ENCODE data around the gene PRELID2. TPM values are rescaled to one million over a fixed set of nuclear protein-coding genes. Genes with fewer than 3 reads are reported as not detected.

The PRELID2 gene
- total RNA-seq, 4 donors from 2014 or later = 23.9 to 143 (median 106) TPM

GRCh38 chr5:145775893-145776444, 59.2 kb downstream of the PRELID2 start:
- in situ Hi-C loops (cut with MboI; ENCODE audit: low pct_ligation_motif_present in 1 of 4, low pct_unique_long_range_greater_than_20kb in 1 of 4, low sequenced_read_pairs in 3 of 4) (no loop called here), intact Hi-C loops (cut with DNase I; ENCODE audit: low total_unique reads) (no loop called here)
- WGBS, 2 donors (ENCODE audit: low coverage in 1 of 2) = 65 to 71% methylated on average over 1 to 2 of the region's 2 CpGs
- Histone ChIP-seq H3K27ac (no peak overlapping the region), H3K27me3 (no peaks in the 10 kb centered on the region), H3K4me1 (no peaks in the 10 kb centered on the region), H3K9me3 (no peaks in the 10 kb centered on the region), H3K4me3 (no peak overlapping the region), H3K36me3 (peaks cover 0 to 7% (median 0%) of the 10 kb centered on the region in 4 donors)
- TF ChIP-seq EP300 (IDR thresholded peaks at IDR 0.05; ENCODE audit: low read depth) (no peak), POLR2A (IDR thresholded peaks at IDR 0.05) (no peak), POLR2AphosphoS5 (IDR thresholded peaks at IDR 0.05) (no peak), CTCF (IDR thresholded peaks at IDR 0.05) (no peak)
- no peak for DNase-seq

- no peaks in the 10 kb centered on the region for H3K4me1 ChIP-seq
- H3K4me3 ChIP-seq = no peak overlapping the region
- in situ Hi-C loops (cut with MboI; ENCODE audit: low pct_ligation_motif_present in 1 of 4, low pct_unique_long_range_greater_than_20kb in 1 of 4, low sequenced_read_pairs in 3 of 4) (no loop called here), intact Hi-C loops (cut with DNase I; ENCODE audit: low total_unique reads) (no loop called here)
- no peaks in the 10 kb centered on the region for H3K27me3 ChIP-seq
- no peak for DNase-seq
- TF ChIP-seq CTCF (IDR thresholded peaks at IDR 0.05) (no peak), EP300 (IDR thresholded peaks at IDR 0.05; ENCODE audit: low read depth) (no peak), POLR2A (IDR thresholded peaks at IDR 0.05) (no peak), POLR2AphosphoS5 (IDR thresholded peaks at IDR 0.05) (no peak)
- WGBS, 2 donors (ENCODE audit: low coverage in 1 of 2) = 87 to 100% methylated on average over 1 of the region's 1 CpG
- H3K27ac ChIP-seq = no peak overlapping the region
- no peaks in the 10 kb centered on the region for H3K9me3 ChIP-seq
- H3K36me3 ChIP-seq = peaks cover 0 to 7% (median 0%) of the 10 kb centered on the region in 4 donors
These were observed 59.7 kb downstream of the PRELID2 start for GRCh38 chr5:145775411-145775810.

- no peak for DNase-seq
- TF ChIP-seq POLR2AphosphoS5 (IDR thresholded peaks at IDR 0.05) (no peak), EP300 (IDR thresholded peaks at IDR 0.05; ENCODE audit: low read depth) (no peak), POLR2A (IDR thresholded peaks at IDR 0.05) (no peak)
- no peak overlapping the region for H3K4me3 ChIP-seq
- no peaks in the 10 kb centered on the region for H3K27me3 ChIP-seq
- no peak overlapping the region for H3K27ac ChIP-seq
- no peaks in the 10 kb centered on the region for H3K9me3 ChIP-seq
- peaks cover 0 to 7% (median 0%) of the 10 kb centered on the region in 4 donors for H3K36me3 ChIP-seq
- intact Hi-C loops (cut with DNase I; ENCODE audit: low total_unique reads) (no loop called here), in situ Hi-C loops (cut with MboI; ENCODE audit: low pct_ligation_motif_present in 1 of 4, low pct_unique_long_range_greater_than_20kb in 1 of 4, low sequenced_read_pairs in 3 of 4) (no loop called here)
- no peaks in the 10 kb centered on the region for H3K4me1 ChIP-seq
- WGBS, 2 donors (ENCODE audit: low coverage in 1 of 2) = 77 to 83% methylated on average over 1 of the region's 1 CpG
These were observed 60.7 kb downstream of the PRELID2 start for GRCh38 chr5:145774442-145774841.

GRCh38 chr5:145772466-145772865, 62.7 kb downstream of the PRELID2 start:
- H3K4me3 ChIP-seq = no peak overlapping the region
- no peak overlapping the region for H3K27ac ChIP-seq
- no peak for DNase-seq
- TF ChIP-seq EP300 (IDR thresholded peaks at IDR 0.05; ENCODE audit: low read depth) = no peak
- TF ChIP-seq POLR2A (IDR thresholded peaks at IDR 0.05) = no peak
- no peak for TF ChIP-seq POLR2AphosphoS5 (IDR thresholded peaks at IDR 0.05)
- no peak for TF ChIP-seq CTCF (IDR thresholded peaks at IDR 0.05)
- peaks cover 0 to 7% (median 0%) of the 10 kb centered on the region in 4 donors for H3K36me3 ChIP-seq
- no peaks in the 10 kb centered on the region for H3K27me3 ChIP-seq
- in situ Hi-C loops (cut with MboI; ENCODE audit: low pct_ligation_motif_present in 1 of 4, low pct_unique_long_range_greater_than_20kb in 1 of 4, low sequenced_read_pairs in 3 of 4) = no loop called here
- H3K9me3 ChIP-seq = no peaks in the 10 kb centered on the region
- no peaks in the 10 kb centered on the region for H3K4me1 ChIP-seq
- intact Hi-C loops (cut with DNase I; ENCODE audit: low total_unique reads) = no loop called here

GRCh38 chr5:145768863-145769262, 66.3 kb downstream of the PRELID2 start:
- WGBS, 2 donors (ENCODE audit: low coverage in 1 of 2) = 68 to 84% methylated on average over 3 of the region's 3 CpGs
- Histone ChIP-seq H3K9me3 (no peaks in the 10 kb centered on the region), H3K27ac (no peak overlapping the region), H3K36me3 (peaks cover 0 to 6% (median 0%) of the 10 kb centered on the region in 4 donors), H3K27me3 (no peaks in the 10 kb centered on the region), H3K4me3 (no peak overlapping the region), H3K4me1 (no peaks in the 10 kb centered on the region)
- in situ Hi-C loops (cut with MboI; ENCODE audit: low pct_ligation_motif_present in 1 of 4, low pct_unique_long_range_greater_than_20kb in 1 of 4, low sequenced_read_pairs in 3 of 4) (no loop called here), intact Hi-C loops (cut with DNase I; ENCODE audit: low total_unique reads) (no loop called here)
- DNase-seq = no peak
- TF ChIP-seq POLR2AphosphoS5 (IDR thresholded peaks at IDR 0.05) = no peak
- TF ChIP-seq POLR2A (IDR thresholded peaks at IDR 0.05) = no peak

All from transverse colon (tissue), 4 donors.